GM23338 (cell line): Measurements from ENCODE around the gene TCTN1.
"Not testable (repeated sequence)": the region's sequence is repeated elsewhere in the genome, so short reads cannot be mapped to it uniquely, and the experiment has no call there.

Experiments used
- POLR2AphosphoS5 ChIP-seq: IDR thresholded peaks from 2 replicates; pipeline ENCODE4 v1.6.1; 2016; ENCODE audit warnings: antibody characterized with exemption, low read depth
- TF ChIP-seq, protein P1 (sequence below): IDR thresholded peaks from one replicate; pipeline ENCODE4 v1.6.1; 2018; ENCODE audit warnings: antibody characterized with exemption; ENCODE audit not compliant: unreplicated experiment

DNA sequence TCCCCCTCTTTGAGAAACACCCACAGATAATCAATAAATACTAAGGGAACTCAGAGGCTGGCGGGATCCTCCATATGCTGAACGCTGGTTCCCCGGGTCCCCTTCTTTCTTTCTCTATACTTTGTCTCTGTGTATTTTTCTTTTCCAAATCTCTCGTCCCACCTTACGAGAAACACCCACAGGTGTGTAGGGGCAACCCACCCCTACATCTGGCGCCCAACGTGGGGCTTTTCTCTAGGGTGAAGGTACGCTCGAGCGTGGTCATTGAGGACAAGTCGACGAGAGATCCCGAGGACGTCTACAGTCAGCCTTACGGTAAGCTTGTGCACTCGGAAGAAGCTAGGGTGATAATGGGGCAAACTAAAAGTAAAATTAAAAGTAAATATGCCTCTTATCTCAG lies 43.1 kb upstream of the TCTN1 start:
- TF ChIP-seq, protein P1, sequence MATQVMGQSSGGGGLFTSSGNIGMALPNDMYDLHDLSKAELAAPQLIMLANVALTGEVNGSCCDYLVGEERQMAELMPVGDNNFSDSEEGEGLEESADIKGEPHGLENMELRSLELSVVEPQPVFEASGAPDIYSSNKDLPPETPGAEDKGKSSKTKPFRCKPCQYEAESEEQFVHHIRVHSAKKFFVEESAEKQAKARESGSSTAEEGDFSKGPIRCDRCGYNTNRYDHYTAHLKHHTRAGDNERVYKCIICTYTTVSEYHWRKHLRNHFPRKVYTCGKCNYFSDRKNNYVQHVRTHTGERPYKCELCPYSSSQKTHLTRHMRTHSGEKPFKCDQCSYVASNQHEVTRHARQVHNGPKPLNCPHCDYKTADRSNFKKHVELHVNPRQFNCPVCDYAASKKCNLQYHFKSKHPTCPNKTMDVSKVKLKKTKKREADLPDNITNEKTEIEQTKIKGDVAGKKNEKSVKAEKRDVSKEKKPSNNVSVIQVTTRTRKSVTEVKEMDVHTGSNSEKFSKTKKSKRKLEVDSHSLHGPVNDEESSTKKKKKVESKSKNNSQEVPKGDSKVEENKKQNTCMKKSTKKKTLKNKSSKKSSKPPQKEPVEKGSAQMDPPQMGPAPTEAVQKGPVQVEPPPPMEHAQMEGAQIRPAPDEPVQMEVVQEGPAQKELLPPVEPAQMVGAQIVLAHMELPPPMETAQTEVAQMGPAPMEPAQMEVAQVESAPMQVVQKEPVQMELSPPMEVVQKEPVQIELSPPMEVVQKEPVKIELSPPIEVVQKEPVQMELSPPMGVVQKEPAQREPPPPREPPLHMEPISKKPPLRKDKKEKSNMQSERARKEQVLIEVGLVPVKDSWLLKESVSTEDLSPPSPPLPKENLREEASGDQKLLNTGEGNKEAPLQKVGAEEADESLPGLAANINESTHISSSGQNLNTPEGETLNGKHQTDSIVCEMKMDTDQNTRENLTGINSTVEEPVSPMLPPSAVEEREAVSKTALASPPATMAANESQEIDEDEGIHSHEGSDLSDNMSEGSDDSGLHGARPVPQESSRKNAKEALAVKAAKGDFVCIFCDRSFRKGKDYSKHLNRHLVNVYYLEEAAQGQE: not testable (repeated sequence)
- TF ChIP-seq POLR2AphosphoS5: not testable (repeated sequence)
